ENCODE data around the gene MMAA.
"Not testable (repeated sequence)": the region's sequence is repeated elsewhere in the genome, so short reads cannot be mapped to it uniquely, and the experiment has no call there.

MMAA gene

DNA sequence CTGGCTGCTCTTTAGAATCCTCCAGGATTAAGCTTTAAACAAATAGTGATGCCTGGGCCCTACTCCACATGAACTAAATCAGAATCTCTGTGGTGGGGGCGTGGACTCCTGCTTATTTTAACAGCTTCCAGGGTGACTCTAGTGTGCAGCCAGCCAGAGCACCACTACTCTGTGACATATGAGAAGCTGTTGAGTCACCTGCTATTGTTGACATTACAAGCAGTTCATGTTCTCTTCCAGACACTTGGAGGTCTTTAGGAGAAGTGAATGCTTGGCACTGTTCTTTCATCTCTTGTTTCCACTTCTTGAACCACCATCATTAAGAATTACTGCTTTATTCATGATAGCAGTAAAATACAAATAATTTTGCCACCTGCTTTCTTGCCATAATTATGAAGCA is 60.3 kb downstream of the MMAA start:
- Histone ChIP-seq H3K9me3 (ENCODE audit: control insufficient read depth in 1 of 2, low read length in 2 of 2) (no peaks in the 10 kb centered on the region), H3K9ac (ENCODE audit: low read depth in 1 of 2, low read length in 2 of 2) (no peak overlapping the region), H3K4me3 (ENCODE audit: low read depth in 1 of 2, low read length in 2 of 2) (peak overlapping the region in 1 of 2 donors; percentile 30), H3K4me1 (ENCODE audit: control insufficient read depth in 1 of 2, insufficient read depth in 2 of 2, low read length in 2 of 2) (peaks cover 20% of the 10 kb centered on the region in 2 donors), H3K27me3 (ENCODE audit: control insufficient read depth in 1 of 2, insufficient read depth in 2 of 2, low read length in 2 of 2) (no peaks in the 10 kb centered on the region), H3K36me3 (ENCODE audit: control insufficient read depth in 1 of 2, insufficient read depth in 2 of 2, low read length in 2 of 2) (no peaks in the 10 kb centered on the region), H3K27ac (ENCODE audit: low read depth, low read length) (peak overlapping the region; percentile 5)

DNA sequence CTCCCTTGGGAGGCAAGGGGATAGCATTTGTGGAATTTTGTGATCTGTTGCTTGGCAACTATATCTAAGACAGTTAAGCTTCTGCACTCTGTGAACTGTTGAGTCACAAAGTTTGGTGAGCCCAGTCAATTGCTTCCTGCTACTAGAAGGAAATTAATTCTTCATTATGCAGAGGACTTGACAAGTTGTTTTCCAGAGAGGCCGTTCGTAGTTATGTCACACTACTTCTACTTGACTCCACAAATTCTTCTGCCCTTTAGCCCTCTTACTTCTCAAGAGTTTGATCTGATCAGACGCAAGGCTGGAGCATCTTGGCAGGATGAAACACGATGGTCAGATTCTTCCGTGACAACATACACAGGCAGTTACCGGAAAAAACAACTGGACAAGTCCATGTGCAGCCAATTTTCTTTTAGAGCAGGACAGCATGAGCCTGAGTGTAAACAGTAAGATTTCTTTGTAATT is 60.8 kb downstream of the MMAA start, which contains the start of gene C4orf51:
Gene C4orf51, plus strand, starts transcription at position 156 of the 465 bp plus-strand sequence. Its CDS starts 58 bp downstream, at position 214.
- Histone ChIP-seq H3K36me3 (ENCODE audit: control insufficient read depth in 1 of 2, insufficient read depth in 2 of 2, low read length in 2 of 2) (no peaks in the 10 kb centered on the region), H3K9me3 (ENCODE audit: control insufficient read depth in 1 of 2, low read length in 2 of 2) (no peaks in the 10 kb centered on the region), H3K27me3 (ENCODE audit: control insufficient read depth in 1 of 2, insufficient read depth in 2 of 2, low read length in 2 of 2) (no peaks in the 10 kb centered on the region), H3K27ac (ENCODE audit: low read depth, low read length) (peak within 1 kb of the TSS; percentile 53), H3K4me3 (ENCODE audit: low read depth in 1 of 2, low read length in 2 of 2) (peak within 1 kb of the TSS; percentile 40 to 57), H3K4me1 (ENCODE audit: control insufficient read depth in 1 of 2, insufficient read depth in 2 of 2, low read length in 2 of 2) (peaks cover 20% of the 10 kb centered on the region in 2 donors), H3K9ac (ENCODE audit: low read depth in 1 of 2, low read length in 2 of 2) (no peak within 1 kb of the TSS)

DNA sequence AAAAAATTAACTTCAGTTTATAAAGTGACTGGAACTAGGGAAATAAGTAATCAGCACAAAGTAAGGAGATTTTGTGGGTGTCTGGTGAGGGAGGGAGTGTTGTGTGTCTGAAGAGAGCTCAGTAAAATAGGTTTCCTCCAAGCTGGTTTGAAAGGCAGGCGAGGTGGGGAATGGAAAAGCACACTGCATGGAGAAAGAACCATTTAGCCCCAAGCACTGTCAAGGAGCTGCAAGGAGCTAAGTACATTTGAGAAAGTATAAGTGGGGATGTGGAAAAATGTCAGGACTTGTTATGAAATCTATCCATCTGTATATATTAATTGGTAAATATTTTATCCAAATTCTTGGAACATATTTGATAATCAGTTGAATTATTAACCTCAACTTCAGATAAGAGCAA is 61.7 kb downstream of the MMAA start:
- Histone ChIP-seq H3K36me3 (ENCODE audit: control insufficient read depth in 1 of 2, insufficient read depth in 2 of 2, low read length in 2 of 2) (no peaks in the 10 kb centered on the region), H3K4me1 (ENCODE audit: control insufficient read depth in 1 of 2, insufficient read depth in 2 of 2, low read length in 2 of 2) (peaks cover 20% of the 10 kb centered on the region in 2 donors), H3K27ac (ENCODE audit: low read depth, low read length) (no peak overlapping the region), H3K27me3 (ENCODE audit: control insufficient read depth in 1 of 2, insufficient read depth in 2 of 2, low read length in 2 of 2) (no peaks in the 10 kb centered on the region), H3K4me3 (ENCODE audit: low read depth in 1 of 2, low read length in 2 of 2) (no peak overlapping the region), H3K9ac (ENCODE audit: low read depth in 1 of 2, low read length in 2 of 2) (no peak overlapping the region), H3K9me3 (ENCODE audit: control insufficient read depth in 1 of 2, low read length in 2 of 2) (no peaks in the 10 kb centered on the region)

DNA sequence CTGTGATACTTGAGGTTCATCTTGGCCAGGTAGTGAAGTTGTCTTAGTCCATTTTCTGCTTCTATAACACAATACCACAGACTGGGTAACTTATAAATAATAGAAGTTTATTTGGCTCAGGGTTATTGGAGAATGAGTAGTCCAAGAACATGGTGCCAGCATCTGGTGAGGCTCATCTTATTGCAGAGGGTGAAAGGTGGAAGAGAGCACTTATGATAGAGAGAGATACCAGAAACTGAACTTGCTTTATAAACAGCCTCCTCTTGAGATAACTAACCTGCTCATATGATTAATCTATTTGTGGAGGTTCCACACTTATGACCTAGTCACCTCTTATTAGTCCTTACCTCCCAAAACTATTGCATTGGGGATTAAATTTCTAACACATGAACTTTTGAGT is 62.3 kb downstream of the MMAA start:
- Histone ChIP-seq H3K4me3 (ENCODE audit: low read depth in 1 of 2, low read length in 2 of 2) (no peak overlapping the region), H3K27ac (ENCODE audit: low read depth, low read length) (no peak overlapping the region), H3K9ac (ENCODE audit: low read depth in 1 of 2, low read length in 2 of 2) (no peak overlapping the region), H3K4me1 (ENCODE audit: control insufficient read depth in 1 of 2, insufficient read depth in 2 of 2, low read length in 2 of 2) (peaks cover 20% of the 10 kb centered on the region in 2 donors), H3K36me3 (ENCODE audit: control insufficient read depth in 1 of 2, insufficient read depth in 2 of 2, low read length in 2 of 2) (no peaks in the 10 kb centered on the region), H3K27me3 (ENCODE audit: control insufficient read depth in 1 of 2, insufficient read depth in 2 of 2, low read length in 2 of 2) (no peaks in the 10 kb centered on the region), H3K9me3 (ENCODE audit: control insufficient read depth in 1 of 2, low read length in 2 of 2) (no peaks in the 10 kb centered on the region)

DNA sequence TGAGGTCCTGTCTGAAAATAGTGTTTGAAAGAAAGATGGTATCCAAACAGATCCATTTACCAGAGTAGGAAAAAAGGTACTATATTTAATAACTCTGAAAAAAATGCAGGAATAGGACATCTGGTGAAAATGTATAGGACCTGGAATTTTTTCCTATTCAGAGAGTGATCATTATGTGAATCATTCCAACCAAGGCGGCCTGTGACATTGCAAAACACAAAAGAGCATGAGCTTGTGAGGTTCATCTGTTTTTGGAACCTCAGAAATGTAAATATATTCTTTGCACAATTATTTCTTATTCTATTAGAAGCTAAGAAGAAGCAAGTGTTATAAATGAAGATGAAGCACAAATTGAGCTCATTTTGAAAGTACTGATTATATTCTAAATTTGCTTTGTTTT is 62.8 kb downstream of the MMAA start:
- H3K27ac ChIP-seq (ENCODE audit: low read depth, low read length), result no peak overlapping the region
- H3K36me3 ChIP-seq (ENCODE audit: control insufficient read depth in 1 of 2, insufficient read depth in 2 of 2, low read length in 2 of 2), result no peaks in the 10 kb centered on the region
- peaks cover 20% of the 10 kb centered on the region in 2 donors for H3K4me1 ChIP-seq (ENCODE audit: control insufficient read depth in 1 of 2, insufficient read depth in 2 of 2, low read length in 2 of 2)
- no peaks in the 10 kb centered on the region for H3K9me3 ChIP-seq (ENCODE audit: control insufficient read depth in 1 of 2, low read length in 2 of 2)
- H3K4me3 ChIP-seq (ENCODE audit: low read depth in 1 of 2, low read length in 2 of 2), result no peak overlapping the region
- no peaks in the 10 kb centered on the region for H3K27me3 ChIP-seq (ENCODE audit: control insufficient read depth in 1 of 2, insufficient read depth in 2 of 2, low read length in 2 of 2)
- no peak overlapping the region for H3K9ac ChIP-seq (ENCODE audit: low read depth in 1 of 2, low read length in 2 of 2)

DNA sequence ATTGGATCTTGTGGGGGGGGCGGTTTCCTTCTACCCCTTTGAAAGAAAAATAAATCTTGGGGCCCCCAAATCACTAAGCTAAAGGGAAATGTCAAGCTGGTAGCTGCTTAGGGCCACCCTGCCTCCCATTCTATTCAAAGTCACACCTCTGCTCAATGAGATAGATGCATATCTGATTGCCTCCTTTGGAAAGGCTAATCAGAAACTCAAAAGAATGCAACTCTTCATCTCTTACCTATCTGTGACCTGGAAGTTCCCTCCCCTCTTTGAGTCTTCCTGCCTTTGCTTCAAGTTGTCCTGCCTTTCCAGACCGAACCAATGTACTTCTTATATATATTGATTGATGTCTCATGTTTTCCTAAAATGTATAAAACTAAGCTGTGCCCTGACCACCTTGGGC is 67.8 kb downstream of the MMAA start:
- H3K27me3 ChIP-seq (ENCODE audit: control insufficient read depth in 1 of 2, insufficient read depth in 2 of 2, low read length in 2 of 2), result no peaks in the 10 kb centered on the region
- H3K4me3 ChIP-seq (ENCODE audit: low read depth in 1 of 2, low read length in 2 of 2), result no peak overlapping the region
- no peaks in the 10 kb centered on the region for H3K9me3 ChIP-seq (ENCODE audit: control insufficient read depth in 1 of 2, low read length in 2 of 2)
- no peak overlapping the region for H3K9ac ChIP-seq (ENCODE audit: low read depth in 1 of 2, low read length in 2 of 2)
- H3K36me3 ChIP-seq (ENCODE audit: control insufficient read depth in 1 of 2, insufficient read depth in 2 of 2, low read length in 2 of 2), result no peaks in the 10 kb centered on the region
- no peak overlapping the region for H3K27ac ChIP-seq (ENCODE audit: low read depth, low read length)
- no peaks in the 10 kb centered on the region for H3K4me1 ChIP-seq (ENCODE audit: control insufficient read depth in 1 of 2, insufficient read depth in 2 of 2, low read length in 2 of 2)

DNA sequence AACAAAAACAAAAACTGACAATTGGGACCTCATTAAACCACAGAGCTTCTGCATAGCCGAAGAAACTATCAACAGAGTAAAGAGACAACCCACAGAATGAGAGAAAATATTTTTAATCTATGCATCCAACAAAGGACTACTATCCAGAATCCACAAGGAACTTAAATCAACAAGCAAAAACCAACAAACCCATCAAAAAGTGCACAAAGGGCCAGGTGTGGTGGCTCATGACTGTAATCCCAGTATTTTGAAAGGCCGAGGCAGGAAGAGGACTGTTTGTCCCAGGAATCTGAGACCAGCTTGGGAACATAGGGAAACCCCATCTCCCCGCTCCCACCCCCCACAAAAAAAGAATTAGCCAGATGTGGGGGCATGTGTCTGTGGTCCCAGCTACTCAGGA is 71.4 kb downstream of the MMAA start:
- Histone ChIP-seq H3K4me3 (ENCODE audit: low read depth in 1 of 2, low read length in 2 of 2) (no peak overlapping the region), H3K36me3 (ENCODE audit: control insufficient read depth in 1 of 2, insufficient read depth in 2 of 2, low read length in 2 of 2) (no peaks in the 10 kb centered on the region), H3K27me3 (ENCODE audit: control insufficient read depth in 1 of 2, insufficient read depth in 2 of 2, low read length in 2 of 2) (no peaks in the 10 kb centered on the region), H3K27ac (ENCODE audit: low read depth, low read length) (no peak overlapping the region), H3K9me3 (ENCODE audit: control insufficient read depth in 1 of 2, low read length in 2 of 2) (no peaks in the 10 kb centered on the region), H3K9ac (ENCODE audit: low read depth in 1 of 2, low read length in 2 of 2) (no peak overlapping the region), H3K4me1 (ENCODE audit: control insufficient read depth in 1 of 2, insufficient read depth in 2 of 2, low read length in 2 of 2) (no peaks in the 10 kb centered on the region)

DNA sequence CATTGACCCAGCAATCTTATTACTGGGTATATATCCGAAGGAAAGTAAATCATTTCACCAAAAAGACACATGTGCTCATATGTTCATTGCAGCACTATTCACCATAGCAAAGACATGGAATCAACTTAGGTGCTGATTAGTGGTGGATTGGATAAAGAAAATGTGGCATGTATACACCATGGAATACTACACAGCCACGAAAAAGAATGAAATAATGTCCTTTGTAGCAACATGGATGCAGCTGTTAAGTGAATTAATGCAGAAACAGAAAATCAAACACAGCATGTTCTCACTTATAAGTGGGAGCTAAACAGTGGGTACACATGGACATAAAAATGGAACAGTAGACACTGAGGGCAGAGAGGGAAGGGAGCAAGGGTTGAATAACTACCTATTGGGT is 72.2 kb downstream of the MMAA start:
- not testable (repeated sequence) for H3K4me1 ChIP-seq (ENCODE audit: control insufficient read depth in 1 of 2, insufficient read depth in 2 of 2, low read length in 2 of 2); H3K9me3 ChIP-seq (ENCODE audit: control insufficient read depth in 1 of 2, low read length in 2 of 2); H3K36me3 ChIP-seq (ENCODE audit: control insufficient read depth in 1 of 2, insufficient read depth in 2 of 2, low read length in 2 of 2); H3K27ac ChIP-seq (ENCODE audit: low read depth, low read length); H3K27me3 ChIP-seq (ENCODE audit: control insufficient read depth in 1 of 2, insufficient read depth in 2 of 2, low read length in 2 of 2); H3K9ac ChIP-seq (ENCODE audit: low read depth in 1 of 2, low read length in 2 of 2); H3K4me3 ChIP-seq (ENCODE audit: low read depth in 1 of 2, low read length in 2 of 2)

DNA sequence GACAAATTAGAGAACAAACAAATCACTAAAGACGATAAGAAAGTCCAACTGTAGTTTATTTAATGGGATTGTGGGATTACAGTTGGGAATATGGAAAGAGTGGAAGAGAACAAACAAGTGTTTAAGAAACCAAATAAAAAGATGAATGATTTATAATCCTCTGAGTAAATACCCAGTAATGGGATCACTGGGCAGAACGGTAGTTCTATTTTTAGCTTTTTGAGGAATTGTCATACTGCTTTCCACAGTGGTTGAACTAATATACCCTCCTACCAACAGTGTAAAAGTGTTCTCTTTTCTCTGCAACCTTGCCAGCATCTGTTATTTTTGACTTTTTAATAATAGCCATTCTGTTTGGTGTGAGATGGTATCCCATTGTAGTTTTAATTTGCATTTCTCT is 75.7 kb downstream of the MMAA start:
- H3K4me1 ChIP-seq (ENCODE audit: control insufficient read depth in 1 of 2, insufficient read depth in 2 of 2, low read length in 2 of 2), result no peaks in the 10 kb centered on the region
- H3K9ac ChIP-seq (ENCODE audit: low read depth in 1 of 2, low read length in 2 of 2), result no peak overlapping the region
- no peak overlapping the region for H3K4me3 ChIP-seq (ENCODE audit: low read depth in 1 of 2, low read length in 2 of 2)
- no peaks in the 10 kb centered on the region for H3K9me3 ChIP-seq (ENCODE audit: control insufficient read depth in 1 of 2, low read length in 2 of 2)
- no peaks in the 10 kb centered on the region for H3K36me3 ChIP-seq (ENCODE audit: control insufficient read depth in 1 of 2, insufficient read depth in 2 of 2, low read length in 2 of 2)
- H3K27ac ChIP-seq (ENCODE audit: low read depth, low read length), result no peak overlapping the region
- no peaks in the 10 kb centered on the region for H3K27me3 ChIP-seq (ENCODE audit: control insufficient read depth in 1 of 2, insufficient read depth in 2 of 2, low read length in 2 of 2)

DNA sequence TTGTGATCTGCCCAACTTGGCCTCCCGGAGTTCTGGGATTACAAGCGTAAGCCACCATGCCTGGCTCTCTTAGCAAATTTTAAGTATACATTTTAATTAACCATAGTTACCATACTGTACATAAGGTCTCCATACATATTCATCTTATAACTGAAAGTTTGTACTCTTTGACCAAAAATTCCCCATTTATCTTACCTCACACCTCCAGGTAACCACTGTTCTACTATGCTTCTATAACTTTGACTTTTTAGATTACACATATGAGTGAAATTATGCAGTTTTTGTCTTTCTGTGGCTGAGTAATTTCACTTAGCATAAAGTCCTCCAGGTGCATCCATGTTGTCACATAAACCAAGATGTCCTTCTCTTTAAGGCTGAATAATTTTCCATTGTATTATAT is 78.1 kb downstream of the MMAA start:
- Histone ChIP-seq H3K27ac (ENCODE audit: low read depth, low read length) (no peak overlapping the region), H3K4me1 (ENCODE audit: control insufficient read depth in 1 of 2, insufficient read depth in 2 of 2, low read length in 2 of 2) (no peaks in the 10 kb centered on the region), H3K4me3 (ENCODE audit: low read depth in 1 of 2, low read length in 2 of 2) (no peak overlapping the region), H3K9ac (ENCODE audit: low read depth in 1 of 2, low read length in 2 of 2) (no peak overlapping the region), H3K9me3 (ENCODE audit: control insufficient read depth in 1 of 2, low read length in 2 of 2) (no peaks in the 10 kb centered on the region), H3K27me3 (ENCODE audit: control insufficient read depth in 1 of 2, insufficient read depth in 2 of 2, low read length in 2 of 2) (no peaks in the 10 kb centered on the region), H3K36me3 (ENCODE audit: control insufficient read depth in 1 of 2, insufficient read depth in 2 of 2, low read length in 2 of 2) (no peaks in the 10 kb centered on the region)

DNA sequence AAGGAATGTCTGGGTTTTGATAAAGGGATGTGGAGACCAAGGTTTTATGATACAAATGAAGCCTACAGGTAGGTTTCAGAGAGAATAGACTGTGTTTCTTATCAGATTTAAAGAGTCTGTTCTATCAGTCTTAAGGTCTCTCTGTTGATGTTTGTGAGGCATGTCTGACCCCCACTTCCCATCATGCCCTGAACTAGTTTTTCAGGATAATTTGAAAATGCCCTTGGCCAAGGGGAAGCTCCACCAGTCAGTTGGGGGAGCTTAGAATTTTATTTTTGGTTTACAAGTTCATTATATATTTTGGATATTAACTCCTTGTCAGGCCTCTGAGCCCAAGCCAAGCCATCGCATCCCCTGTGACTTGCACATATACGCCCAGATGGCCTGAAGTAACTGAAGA is 79.3 kb downstream of the MMAA start:
- Histone ChIP-seq H3K36me3 (ENCODE audit: control insufficient read depth in 1 of 2, insufficient read depth in 2 of 2, low read length in 2 of 2) (no peaks in the 10 kb centered on the region), H3K4me1 (ENCODE audit: control insufficient read depth in 1 of 2, insufficient read depth in 2 of 2, low read length in 2 of 2) (no peaks in the 10 kb centered on the region), H3K27ac (ENCODE audit: low read depth, low read length) (no peak overlapping the region), H3K9ac (ENCODE audit: low read depth in 1 of 2, low read length in 2 of 2) (no peak overlapping the region), H3K9me3 (ENCODE audit: control insufficient read depth in 1 of 2, low read length in 2 of 2) (no peaks in the 10 kb centered on the region), H3K27me3 (ENCODE audit: control insufficient read depth in 1 of 2, insufficient read depth in 2 of 2, low read length in 2 of 2) (no peaks in the 10 kb centered on the region), H3K4me3 (ENCODE audit: low read depth in 1 of 2, low read length in 2 of 2) (no peak overlapping the region)
